Chondrocyte (in vitro differentiated cells): ENCODE data around the gene PMVK. TPM values are rescaled to one million over a fixed set of nuclear protein-coding genes. Genes with fewer than 3 reads are reported as not detected.

ENCODE experiments used
- DNase-seq: peaks from one replicate; pipeline ENCODE4 v3.0.0; 2021; ENCODE audit warnings: mixed read lengths, low spot score
- H3K27ac Mint-ChIP-seq: one replicate; pipeline ENCODE4 v1.8.0; 2021; ENCODE audit warnings: mild to moderate bottlenecking, moderate library complexity, mixed read lengths; ENCODE audit not compliant: unreplicated experiment
- H3K27me3 Mint-ChIP-seq: 2 replicates; pipeline ENCODE4 v1.8.0; 2021; ENCODE audit warnings: low read depth, mixed read lengths
- H3K36me3 Mint-ChIP-seq: 2 replicates; pipeline ENCODE4 v1.8.0; 2021; ENCODE audit warnings: low read depth, mixed read lengths
- H3K4me1 Mint-ChIP-seq: 2 replicates; pipeline ENCODE4 v1.8.0; 2021; ENCODE audit warnings: low read depth, mild to moderate bottlenecking, mixed read lengths
- H3K4me3 Mint-ChIP-seq: one replicate; pipeline ENCODE4 v1.8.0; 2021; ENCODE audit warnings: mild to moderate bottlenecking, moderate library complexity, mixed read lengths; ENCODE audit not compliant: unreplicated experiment
- H3K9me3 Mint-ChIP-seq: 2 replicates; pipeline ENCODE4 v1.8.0; 2021; ENCODE audit warnings: low read depth, mixed read lengths
- CTCF ChIP-seq: fragments of 200-600 bp; sonication (generic); IDR thresholded peaks from 2 replicates; pipeline ENCODE4 v1.5.0; 2021; ENCODE audit warnings: antibody characterized with exemption, mild to moderate bottlenecking, moderate library complexity
- total RNA-seq: library from RNA; stranded (reverse); gene quantifications from 3 replicates; pipeline ENCODE4 v1.2.1, GENCODE V29; 2021

PMVK gene
- total RNA-seq, 1 donor from 2014 or later, result 27.5 TPM

GRCh38 chr1:154959426-154959780 is 22.9 kb upstream of the PMVK start:
- Mint-ChIP-seq H3K4me3 (no peak overlapping the region), H3K4me1 (peaks cover 61% of the 10 kb centered on the region), H3K9me3 (no peaks in the 10 kb centered on the region), H3K36me3 (peaks cover 9% of the 10 kb centered on the region), H3K27me3 (no peaks in the 10 kb centered on the region), H3K27ac (no peak overlapping the region)
- TF ChIP-seq CTCF, result no peak
- DNase-seq, result peak; percentile 48

- no peak for TF ChIP-seq CTCF
- Mint-ChIP-seq H3K36me3 (peaks cover 7% of the 10 kb centered on the region), H3K9me3 (no peaks in the 10 kb centered on the region), H3K4me3 (no peak overlapping the region), H3K27ac (no peak overlapping the region), H3K4me1 (peaks cover 60% of the 10 kb centered on the region), H3K27me3 (no peaks in the 10 kb centered on the region)
- peak; percentile 66 for DNase-seq
Observed at GRCh38 chr1:154958681-154959425, 22.3 kb upstream of the PMVK start.

- Mint-ChIP-seq H3K9me3 (no peaks in the 10 kb centered on the region), H3K27ac (no peak overlapping the region), H3K27me3 (no peaks in the 10 kb centered on the region), H3K4me1 (peaks cover 56% of the 10 kb centered on the region), H3K4me3 (no peak overlapping the region), H3K36me3 (peaks cover 3% of the 10 kb centered on the region)
- TF ChIP-seq CTCF, result no peak
- no peak for DNase-seq
Observed at GRCh38 chr1:154958036-154958435, 21.5 kb upstream of the PMVK start.

GRCh38 chr1:154957091-154957657 is 20.7 kb upstream of the PMVK start:
- H3K27me3 Mint-ChIP-seq, result no peaks in the 10 kb centered on the region
- no peaks in the 10 kb centered on the region for H3K9me3 Mint-ChIP-seq
- peak overlapping the region; percentile 99 for H3K27ac Mint-ChIP-seq
- H3K4me1 Mint-ChIP-seq, result peaks cover 55% of the 10 kb centered on the region
- no peak for TF ChIP-seq CTCF
- DNase-seq, result peak; percentile 25
- peaks cover 2% of the 10 kb centered on the region for H3K36me3 Mint-ChIP-seq
- no peak overlapping the region for H3K4me3 Mint-ChIP-seq

GRCh38 chr1:154956544-154956941 is 20.0 kb upstream of the PMVK start:
- Mint-ChIP-seq H3K27ac (peak overlapping the region; percentile 99), H3K27me3 (no peaks in the 10 kb centered on the region), H3K36me3 (peaks cover 2% of the 10 kb centered on the region), H3K9me3 (no peaks in the 10 kb centered on the region), H3K4me1 (peaks cover 54% of the 10 kb centered on the region), H3K4me3 (peak overlapping the region; percentile 97)
- no peak for TF ChIP-seq CTCF
- DNase-seq, result peak; percentile 47
